ENCODE measurements around the gene AREL1. TPM values are rescaled to one million over a fixed set of nuclear protein-coding genes. Genes with fewer than 3 reads are reported as not detected.

Gene AREL1
- total RNA-seq, 1 donor from 2014 or later: 59.5 TPM

DNA sequence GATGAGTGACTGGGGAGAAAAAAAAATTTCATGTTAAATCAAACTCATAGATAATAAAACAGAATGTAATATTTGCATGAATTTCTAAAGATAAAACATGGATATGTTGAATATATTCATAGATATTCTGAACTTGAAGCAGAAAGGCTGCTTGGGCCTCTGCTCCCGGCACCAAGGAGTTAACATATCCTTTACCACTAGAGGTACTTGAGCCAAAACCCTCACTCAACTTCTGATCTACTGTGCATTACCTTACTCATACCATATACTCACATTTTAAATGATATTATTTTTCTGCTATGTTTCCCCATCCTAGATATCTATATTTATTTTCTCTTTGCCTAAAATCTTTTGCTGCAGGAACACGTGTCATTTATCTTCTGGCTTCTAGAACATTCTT, 14.9 kb downstream of the AREL1 start:
- intact Hi-C loops (cut with micrococcal nuclease): no loop called here

DNA sequence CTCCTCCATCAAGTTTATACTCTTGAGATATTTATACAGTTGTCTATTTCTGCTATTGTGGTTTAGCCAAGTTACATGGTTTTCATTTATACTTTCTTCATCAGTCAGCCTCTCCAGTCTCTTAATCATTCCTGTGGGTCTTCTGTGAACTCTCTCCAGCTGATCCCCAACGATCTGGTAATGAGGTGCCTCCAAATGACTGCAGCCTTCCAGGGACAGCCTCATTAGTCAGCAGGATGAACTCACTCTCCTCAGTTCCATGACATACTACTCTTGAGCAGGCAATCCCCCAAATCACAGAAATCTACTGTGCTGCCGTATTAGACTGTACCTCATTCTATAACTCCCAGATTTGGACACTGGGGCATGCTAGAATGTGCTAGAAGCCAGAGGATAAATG, 15.3 kb downstream of the AREL1 start:
- intact Hi-C loops (cut with micrococcal nuclease): no loop called here

DNA sequence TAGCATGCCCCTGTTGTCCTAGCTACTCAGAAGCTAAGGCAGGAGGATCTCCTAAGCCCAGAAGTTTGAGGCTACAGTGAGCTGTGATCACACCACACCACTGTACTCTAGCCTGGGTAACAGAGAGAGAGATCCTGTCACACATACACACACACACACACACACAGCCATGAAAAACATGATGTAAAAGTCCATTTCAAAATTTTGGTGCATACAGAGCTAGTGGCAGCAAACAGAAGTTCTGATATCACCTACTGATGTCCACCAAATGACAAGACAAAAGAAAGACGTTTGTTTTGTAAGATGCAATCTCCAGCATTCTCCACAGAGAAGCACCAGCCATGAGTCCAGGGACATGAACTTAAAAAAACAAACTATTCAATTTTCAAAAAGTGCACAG, 15.9 kb downstream of the AREL1 start:
- intact Hi-C loops (cut with micrococcal nuclease): no loop called here

DNA sequence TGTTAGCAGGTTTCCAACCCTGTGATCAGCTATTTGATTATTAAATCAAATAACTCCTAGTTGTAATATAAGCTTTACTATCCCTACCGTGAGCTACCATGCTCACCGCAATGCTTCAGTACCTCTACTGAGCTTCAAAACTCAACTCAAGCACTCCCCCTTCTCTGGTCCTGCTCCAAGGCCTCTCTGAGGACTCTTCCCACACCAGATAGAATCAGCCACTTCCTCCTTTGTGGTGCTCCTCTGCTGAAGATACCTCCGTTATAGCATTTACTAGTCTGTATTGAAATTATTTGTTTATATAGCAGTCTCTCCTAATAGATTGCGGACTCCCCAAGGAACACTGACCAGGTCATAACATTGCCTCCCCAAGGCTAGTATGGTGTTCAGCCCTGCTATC, 17.5 kb downstream of the AREL1 start:
- intact Hi-C loops (cut with micrococcal nuclease): no loop called here

DNA sequence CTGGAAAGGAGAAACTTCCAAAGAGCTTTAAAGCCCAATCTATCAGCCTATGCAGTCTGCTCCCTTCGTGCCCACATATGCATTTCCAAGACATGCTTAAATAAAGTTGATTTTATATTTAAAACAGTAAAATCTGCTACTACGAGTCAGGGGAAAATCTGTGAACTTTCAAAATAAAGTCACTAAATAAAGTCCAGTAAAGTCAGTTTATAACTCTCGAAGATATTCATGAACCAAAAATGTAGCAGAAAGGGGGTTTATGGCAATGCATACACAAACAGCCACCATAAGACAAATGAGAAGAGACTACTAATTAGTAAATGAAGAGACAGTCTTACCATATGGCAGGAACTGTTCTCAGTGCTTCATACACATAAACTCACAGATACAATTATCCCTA, 19.7 kb downstream of the AREL1 start:
- intact Hi-C loops (cut with micrococcal nuclease): no loop called here

DNA sequence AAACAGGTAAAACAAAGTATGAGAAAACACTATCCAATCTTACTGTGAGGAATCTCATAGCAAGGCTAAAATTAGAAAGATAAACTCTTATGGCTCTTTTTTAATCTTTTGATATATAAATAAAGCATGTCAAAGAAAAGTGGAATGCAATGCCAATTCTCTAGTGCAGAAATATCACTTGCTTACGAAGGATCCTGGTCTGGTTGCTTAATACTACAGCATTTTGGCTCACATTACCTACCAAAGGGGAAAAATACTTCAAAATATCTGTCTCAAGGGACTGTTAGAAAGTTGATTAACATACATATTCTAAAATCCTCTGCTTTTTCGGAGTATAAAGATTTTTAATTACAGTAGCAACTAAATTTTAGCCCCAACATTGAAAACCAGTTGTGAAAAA, 21.4 kb downstream of the AREL1 start:
- intact Hi-C loops (cut with micrococcal nuclease): no loop called here

DNA sequence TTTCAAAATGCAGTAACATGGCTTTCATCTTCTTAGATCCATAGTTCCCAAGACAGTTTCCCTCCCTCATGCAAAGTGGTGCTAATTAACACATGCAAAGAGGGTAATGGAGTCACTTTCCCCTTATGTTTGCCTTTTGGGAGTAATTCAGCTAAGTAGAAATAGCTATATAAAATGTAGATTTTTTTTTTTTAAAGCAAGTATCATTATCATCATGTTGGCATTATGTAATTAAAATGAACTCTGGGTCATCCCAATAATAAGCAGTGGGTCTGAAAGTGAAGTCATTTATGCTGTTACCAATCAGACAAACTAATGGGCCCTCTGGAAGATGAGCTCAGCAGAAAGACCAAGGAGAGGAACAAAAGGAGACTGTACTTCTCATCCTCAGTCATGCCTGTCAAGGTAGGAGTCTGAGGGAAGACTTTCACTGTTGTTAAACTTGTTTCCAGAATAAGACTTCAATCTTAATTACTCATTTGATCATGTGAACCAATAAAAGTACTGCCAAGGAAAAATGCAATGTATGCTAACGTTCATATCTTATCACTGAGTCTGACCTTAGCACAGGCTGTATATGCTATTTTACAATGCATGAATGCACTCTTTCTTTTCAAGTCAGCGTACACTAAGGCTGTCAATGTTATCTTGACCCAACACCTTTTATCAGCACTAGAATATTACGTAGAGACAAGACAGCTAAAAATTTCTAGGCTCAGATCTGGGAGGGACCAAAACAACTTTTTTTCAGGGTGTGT, 26.8 kb downstream of the AREL1 start:
- intact Hi-C loops (cut with micrococcal nuclease): no loop called here

DNA sequence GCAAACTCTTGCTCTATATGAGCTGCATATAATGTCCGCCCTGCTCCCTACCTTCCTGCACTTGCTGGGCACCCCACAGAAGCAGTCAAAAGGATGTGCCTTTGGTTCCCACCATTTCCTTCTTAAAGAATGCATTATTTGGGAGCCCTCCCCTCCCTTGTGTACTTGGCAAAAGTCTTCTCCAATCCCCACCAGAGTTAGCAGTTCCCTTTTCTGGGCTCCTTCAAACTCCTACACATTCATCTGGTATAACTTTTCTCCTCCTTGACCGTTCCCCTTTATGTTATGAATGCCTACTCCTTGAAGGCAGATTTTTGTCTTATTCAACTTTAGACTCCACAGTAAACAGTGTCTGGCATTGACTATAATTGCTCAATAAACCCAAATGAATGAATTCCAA, 27.8 kb downstream of the AREL1 start:
- intact Hi-C loops (cut with micrococcal nuclease): no loop called here

DNA sequence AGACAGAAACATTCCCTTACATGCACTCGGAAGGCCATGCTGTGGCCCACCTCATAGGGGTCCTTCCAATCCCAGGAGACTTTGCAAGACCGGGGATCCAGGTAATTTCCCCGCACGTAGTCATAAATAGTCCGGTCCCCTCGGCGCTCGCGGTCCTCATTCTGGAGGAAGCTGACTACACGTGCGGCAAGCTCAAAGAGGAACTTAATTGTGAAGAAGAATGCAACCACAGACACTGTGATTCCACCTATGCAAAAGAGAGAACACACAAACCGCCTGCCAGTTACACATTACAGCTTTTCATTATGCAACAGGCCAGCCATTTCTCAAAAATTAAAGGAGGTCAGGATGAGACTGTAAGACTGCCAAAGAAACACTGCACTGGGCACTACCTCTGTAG, 28.4 kb downstream of the AREL1 start:
- intact Hi-C loops (cut with micrococcal nuclease): no loop called here

DNA sequence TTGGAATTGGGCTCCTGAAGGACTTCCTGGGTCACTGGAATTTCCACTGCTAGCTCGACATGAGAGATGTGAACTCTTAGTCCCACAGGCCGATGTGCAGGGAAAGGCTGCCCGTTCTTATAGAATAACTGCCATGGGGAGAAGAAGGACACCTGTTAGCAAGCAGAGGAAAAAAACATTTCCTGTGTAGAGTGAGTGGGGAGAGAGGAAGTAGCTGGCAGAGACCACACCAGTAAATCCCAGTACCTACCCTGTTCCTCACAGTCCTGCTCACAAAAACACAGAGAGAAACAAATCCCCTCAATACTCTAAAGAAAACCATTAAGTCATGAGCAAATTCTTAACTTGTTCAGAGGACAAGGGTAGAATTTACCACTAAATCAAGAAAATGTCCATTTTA, 29.5 kb downstream of the AREL1 start:
- intact Hi-C loops (cut with micrococcal nuclease): no loop called here

DNA sequence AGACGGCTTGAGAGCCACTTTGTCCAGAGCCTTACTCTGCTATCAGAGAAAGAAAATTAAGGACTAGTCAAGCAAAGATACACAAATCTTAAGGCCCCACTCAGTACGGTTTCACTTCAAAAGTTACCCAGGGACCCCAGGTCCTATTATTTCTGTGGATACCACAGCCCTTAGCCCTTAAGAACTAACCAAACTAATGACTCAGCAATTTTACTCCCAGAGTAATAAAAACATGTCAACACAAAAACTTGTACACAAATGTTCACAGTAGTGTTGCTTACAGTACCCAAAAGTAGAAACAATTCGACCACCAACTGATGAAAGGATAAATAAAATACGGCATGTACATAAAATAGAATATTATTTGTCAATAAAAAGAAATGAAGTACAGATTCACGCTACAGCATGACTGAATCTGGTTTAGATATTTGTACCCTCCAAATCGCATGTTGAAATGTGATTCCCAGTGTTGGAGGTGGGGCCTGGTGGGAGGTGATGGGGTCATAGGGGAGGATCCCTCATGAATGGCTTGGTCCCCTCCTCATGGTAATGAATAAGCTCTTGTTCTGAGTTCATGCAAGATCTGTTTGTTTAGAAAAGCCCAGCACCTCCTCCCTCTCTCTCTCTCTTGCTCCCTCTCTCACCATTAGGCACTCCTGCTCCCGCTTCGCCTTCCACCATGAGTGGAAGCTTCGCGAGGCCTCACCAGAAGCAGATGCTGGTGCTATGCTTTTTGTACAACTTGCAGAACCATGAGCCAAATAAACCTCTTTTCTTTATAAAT, 30.5 kb downstream of the AREL1 start:
- intact Hi-C loops (cut with micrococcal nuclease): no loop called here

DNA sequence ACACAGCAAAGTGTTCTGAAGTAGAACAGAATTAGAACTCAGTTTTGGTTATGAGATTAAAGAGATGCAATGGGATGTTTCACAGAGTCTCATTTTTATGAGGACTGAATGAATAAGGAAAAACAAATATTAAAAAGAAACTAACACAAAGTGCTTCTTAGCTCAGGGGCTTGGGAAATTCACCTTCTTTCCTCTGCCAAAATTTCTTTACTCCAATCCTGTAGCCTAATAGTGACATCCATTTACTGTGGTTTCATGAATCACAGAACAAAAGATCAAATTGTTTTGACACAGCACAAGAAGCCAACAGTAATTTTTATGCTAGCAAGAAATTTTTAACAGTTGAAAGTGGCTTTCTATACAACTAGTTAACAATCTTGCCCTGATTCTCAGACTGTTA, 37.7 kb downstream of the AREL1 start:
- intact Hi-C loops (cut with micrococcal nuclease): no loop called here

DNA sequence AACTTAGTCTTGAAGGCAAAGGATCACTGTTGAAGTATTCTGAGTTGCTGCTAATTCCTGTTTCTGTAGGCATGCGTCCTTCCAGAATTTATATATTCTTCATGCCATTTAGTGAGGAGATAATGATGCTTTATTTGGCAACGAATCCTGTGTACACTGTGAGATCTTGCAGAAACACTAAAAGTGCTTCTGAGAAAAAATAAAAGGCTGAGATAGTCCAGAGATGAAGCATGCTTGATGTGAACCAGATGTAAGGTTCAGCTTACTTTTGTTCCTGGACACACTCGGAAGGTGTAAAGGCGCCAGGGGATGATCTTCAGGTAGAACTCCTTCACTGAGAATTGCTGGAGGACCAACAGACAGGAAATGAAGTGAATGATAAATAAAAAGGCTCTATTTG, 39.1 kb downstream of the AREL1 start:
- intact Hi-C loops (cut with micrococcal nuclease): no loop called here

DNA sequence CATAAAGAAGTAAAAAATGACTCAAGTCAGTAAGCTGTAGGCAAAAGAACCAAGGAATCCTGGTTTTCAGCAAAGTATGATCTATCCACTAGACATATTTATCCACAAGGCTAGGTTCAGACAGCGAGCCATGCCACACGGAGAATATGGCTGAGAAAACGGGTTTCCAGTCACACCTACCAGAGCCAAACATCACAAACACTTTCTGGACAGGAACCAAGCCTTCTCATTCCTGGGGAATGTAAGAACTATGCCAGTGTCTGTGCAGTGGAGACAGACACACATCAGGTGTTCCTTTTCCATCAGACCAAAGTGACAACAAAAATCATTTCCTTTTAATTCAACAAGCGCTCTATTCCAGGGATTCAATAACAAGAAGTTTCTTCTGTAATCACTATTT, 41.1 kb downstream of the AREL1 start:
- intact Hi-C loops (cut with micrococcal nuclease): no loop called here

DNA sequence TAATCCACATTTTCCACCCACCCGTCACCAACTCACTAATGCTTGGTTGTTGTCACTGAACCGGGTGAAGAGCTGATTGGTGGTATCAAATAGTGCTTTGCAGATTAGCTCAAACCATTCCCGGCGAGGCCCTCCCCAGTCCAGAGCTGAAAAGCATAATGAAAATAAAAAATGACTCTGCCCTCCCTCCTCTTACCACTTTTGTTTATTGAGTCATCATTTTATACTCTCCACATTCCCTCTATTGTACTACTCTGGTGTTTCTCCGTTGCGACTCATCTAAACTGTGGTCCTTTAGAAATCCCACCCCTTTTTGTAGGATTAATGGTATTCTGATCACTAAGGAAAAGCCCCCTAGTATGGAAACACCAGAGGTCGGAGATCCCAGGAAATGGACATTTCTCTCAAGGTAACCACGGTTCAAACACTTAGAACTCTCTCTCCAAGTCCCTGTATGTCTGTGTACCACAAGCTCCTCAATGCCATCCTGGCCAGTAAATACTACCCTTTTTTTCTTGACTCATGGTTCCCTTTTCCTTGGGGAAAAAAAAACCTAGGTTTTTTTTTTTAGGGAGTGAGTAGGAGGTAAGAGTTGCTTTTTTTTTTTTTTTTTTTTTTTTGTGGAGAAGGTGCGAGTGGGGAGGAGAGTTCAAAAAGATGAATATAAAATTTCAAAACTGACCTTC, 42.0 kb downstream of the AREL1 start:
- intact Hi-C loops (cut with micrococcal nuclease): no loop called here

DNA sequence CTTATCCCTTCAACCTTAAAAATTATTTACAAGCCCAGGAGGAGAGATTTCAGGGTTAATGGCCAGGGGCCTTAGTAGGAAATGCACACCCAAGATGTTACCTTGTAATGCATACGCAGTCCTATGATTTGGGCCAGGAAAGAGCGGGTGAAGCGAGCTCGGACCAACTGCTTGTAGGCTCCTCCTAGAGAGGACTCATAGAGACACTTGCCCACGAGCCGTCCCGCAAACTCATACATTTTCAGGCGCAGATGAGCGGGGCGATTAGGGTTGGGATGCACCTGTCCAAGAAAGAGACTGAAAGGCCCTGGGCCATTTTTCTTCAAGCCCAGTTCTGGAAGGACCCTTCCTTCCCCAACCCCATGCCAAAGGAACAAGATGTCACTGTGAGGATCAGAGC, 43.0 kb downstream of the AREL1 start:
- intact Hi-C loops (cut with micrococcal nuclease): loop anchor here (5.0 kb wide), 1 partner anchor 58 kb away; the partner anchor contains the start of gene LTBP2

DNA sequence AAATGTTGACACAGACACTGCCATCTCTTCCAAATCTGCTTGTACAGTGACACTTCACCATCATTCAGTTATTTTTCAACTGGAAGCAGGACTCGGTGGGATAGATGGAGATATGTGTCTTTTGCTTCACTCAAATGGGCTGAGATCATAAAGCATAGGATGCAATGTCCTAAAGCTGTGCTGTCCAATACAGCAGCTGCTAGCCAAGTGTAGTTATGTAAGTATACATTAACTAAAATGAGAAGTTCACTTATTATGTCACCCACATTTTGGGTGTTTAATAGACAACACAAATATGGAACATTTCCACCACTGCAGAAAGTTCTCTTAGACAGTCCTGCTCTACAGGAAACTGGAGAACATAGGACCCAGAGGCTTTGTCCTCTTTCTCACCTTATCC, 43.6 kb downstream of the AREL1 start:
- intact Hi-C loops (cut with micrococcal nuclease): loop anchor here (5.0 kb wide), 1 partner anchor 57 kb away; the partner anchor contains the start of gene LTBP2

DNA sequence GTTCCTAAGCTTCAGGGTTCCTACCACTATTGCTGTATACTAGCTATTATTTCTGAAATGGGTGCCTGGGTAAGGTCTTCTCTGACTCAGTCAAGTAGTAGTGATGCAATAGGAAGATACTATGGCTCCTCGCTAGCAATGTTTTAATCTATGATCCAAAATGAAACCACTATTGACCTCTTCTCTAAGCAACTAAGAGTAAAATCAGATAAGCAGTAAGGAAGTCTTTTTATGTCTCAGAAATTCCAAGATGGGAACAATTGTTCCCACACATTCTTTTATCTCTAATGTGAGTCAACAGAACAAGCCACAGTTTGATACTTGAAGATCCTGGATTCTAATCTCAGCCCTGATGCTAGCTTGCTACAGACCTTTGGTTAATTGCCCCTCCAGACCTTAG, 45.1 kb downstream of the AREL1 start:
- intact Hi-C loops (cut with micrococcal nuclease): loop anchor here (5.0 kb wide), 1 partner anchor 55 kb away; the partner anchor contains the start of gene LTBP2

DNA sequence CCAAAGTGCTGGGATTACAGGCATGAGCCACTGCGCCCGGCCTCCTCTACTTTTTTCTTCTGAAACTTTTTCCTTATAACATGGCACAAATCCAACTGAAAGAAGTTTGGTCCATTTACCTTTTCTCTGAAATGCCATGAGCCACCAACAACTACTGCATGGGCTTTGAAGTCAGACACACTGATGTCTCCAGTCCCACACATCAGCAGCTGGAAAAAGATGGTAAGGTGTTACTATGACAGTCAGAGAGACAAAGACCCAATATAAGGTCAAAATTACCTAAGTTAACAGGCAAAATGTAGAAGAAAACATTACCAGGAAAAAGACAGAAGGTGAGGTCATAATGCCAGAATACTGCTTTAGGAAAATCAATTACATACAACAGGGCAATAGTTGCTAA, 48.2 kb downstream of the AREL1 start:
- intact Hi-C loops (cut with micrococcal nuclease): loop anchor here (5.0 kb wide), 1 partner anchor 52 kb away; the partner anchor contains the start of gene LTBP2

DNA sequence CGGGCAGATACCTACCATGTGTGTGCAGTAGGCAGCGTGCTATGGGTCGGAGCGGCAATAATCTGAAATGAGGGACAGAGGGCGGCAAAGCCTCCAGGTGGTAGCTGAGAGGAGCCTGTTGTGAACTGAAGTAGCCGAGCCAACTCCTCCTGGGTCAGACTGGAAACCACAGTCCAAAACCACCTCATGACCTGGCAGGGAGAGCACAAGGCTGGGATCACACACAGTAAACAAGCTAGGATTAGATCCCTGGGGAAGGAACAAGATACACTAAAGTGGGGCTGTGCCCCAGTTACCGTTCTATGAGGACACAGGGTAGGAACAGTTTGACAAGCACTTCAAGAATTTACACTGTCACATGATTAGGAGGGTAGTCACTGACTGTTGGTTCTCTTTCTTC, 49.0 kb downstream of the AREL1 start:
- intact Hi-C loops (cut with micrococcal nuclease): no loop called here

DNA sequence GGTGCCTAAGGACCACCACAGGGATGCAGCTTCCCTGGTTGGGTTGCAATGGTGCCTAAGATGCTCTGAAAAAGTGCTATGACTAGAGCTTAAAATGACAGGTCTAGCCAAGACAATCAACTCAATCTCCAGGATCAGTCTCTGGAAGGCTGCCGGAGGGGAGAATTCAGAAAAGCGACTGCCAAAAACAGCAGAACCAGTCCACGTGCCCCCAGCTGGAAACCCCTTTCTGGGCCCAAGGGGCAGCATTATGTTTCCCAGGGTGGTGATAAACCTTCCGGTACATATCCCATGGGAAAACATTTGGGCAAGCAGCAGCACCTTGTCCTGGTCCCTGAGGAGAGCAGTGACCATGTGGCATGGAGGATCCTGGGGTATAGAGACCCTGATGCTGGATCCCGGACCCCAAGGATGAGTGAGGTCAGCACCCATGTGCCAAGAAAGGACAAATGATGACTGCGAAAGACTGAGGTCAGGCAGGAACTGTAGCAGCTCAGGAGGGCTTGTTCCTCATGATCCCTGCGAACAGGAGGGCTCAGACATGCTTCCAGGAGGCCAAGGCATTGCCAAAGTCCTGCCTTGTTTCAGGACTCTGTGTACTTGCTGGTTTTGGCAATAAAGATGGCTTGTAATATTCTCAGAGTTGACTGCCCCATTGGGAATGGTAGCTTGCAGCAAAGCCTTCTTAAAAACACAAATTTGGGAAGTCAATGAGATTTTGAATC, 51.0 kb downstream of the AREL1 start:
- intact Hi-C loops (cut with micrococcal nuclease): no loop called here
